TTC549 (cell line): ENCODE data around the gene SLC25A21.
A peak's percentile ranks its signal among the peaks of the same experiment; 100 is the strongest.
"Not testable (repeated sequence)": the region's sequence is repeated elsewhere in the genome, so short reads cannot be mapped to it uniquely, and the experiment has no call there.

Source experiments
- FAIRE-seq: peaks from 2 replicates; lab custom pipeline; 2012; peaks lifted over from hg19 to GRCh38; lab: Jason Lieb, UNC

Gene SLC25A21

DNA sequence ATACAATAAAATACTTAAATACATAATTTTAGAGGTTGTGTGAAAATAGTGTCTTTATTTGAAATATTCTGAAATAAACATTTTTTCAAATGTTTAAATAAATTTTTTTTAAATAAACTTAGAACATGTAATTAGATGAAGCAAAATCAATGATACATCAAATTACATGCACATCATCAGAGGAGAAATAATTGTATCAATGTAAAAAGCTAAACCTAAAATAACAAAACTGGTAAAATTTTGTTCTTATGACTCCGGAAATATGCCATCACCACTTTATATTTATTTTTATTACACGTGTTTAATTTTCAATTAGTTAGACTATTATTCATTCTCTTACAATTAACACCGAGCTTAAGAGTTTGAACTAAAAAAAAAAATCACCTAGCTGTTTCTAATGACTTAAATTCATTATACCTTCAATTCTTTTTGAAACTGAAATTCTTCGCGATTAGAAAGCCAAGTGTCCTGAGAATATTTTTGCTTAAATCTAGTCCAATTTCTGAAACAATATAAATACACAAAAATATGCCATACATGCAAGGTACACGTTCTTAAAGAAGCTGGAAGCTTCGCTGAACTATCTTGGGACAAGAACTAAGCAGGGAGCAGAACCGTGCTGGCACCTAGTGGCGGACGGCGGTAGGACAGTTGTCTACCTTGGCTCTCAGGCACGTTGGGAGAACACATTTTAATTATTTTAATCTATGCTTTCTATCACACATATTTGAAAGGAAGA, 230.5 kb downstream of the SLC25A21 start:
- FAIRE-seq, result peak; percentile 87

GRCh38 chr14:36940476-36940875, 231.9 kb downstream of the SLC25A21 start:
- FAIRE-seq, result no peak

DNA sequence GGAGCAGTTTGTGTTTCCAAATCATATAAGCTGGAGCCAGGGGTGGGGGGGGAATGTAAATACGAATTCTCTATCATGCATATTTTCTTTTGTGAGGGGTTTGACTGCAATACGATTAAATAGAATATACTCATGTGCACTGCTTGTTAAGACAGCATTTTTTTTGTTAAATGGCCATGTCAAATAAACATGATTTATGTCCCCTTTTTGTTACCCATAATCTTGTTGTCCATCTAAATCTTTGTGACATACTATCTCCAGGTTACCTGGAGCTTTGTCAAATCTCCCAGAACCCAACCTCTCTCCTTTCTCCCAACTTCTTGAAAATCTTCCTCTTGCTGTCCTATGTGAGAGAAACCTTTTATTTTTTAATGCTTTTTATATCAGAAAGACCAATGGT, 233.1 kb downstream of the SLC25A21 start:
- FAIRE-seq, result no peak

- FAIRE-seq, result no peak
Measured at GRCh38 chr14:36938678-36939077, 233.7 kb downstream of the SLC25A21 start.

GRCh38 chr14:36935976-36936678, 236.3 kb downstream of the SLC25A21 start:
- no peak for FAIRE-seq

GRCh38 chr14:36934304-36934703, 238.1 kb downstream of the SLC25A21 start:
- FAIRE-seq, result no peak

- no peak for FAIRE-seq
Measured at GRCh38 chr14:36931791-36932190, 240.6 kb downstream of the SLC25A21 start.

DNA sequence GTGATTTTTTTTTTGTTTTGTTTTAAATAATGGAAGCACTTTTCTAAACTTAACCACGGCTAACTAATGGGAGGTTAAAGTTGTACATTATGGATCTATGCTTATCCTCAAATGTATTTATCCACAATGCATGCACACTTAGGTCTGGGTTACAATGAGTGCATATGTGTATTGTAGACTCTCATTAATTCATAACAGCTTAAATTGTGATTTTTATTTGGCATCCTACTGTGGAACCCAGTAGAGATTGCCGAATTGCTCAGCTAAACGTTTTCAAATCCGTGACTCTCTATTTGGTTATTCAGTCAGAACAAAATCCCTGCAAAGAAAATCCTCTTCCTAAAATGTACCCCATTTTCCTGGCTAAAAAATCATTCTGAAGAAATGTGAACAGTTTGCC, 244.0 kb downstream of the SLC25A21 start:
- no peak for FAIRE-seq

DNA sequence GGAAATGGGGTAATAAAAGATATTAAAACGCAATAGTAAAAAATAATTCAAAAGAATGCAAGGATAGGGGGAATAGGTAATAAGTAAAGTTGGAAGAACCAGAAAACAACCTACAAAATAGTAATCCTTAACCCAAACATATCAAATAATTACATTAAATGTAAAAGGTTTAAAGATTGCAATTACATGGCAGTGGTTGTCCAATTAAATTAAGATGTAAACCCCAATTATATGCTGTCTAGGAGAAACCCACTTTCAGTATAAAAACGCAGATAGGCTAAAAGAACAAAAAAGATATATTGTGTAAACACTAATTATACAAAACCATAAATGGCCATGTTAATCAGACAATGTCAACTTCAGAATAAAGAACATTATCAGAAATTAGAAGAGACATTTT, 247.3 kb downstream of the SLC25A21 start:
- no peak for FAIRE-seq

DNA sequence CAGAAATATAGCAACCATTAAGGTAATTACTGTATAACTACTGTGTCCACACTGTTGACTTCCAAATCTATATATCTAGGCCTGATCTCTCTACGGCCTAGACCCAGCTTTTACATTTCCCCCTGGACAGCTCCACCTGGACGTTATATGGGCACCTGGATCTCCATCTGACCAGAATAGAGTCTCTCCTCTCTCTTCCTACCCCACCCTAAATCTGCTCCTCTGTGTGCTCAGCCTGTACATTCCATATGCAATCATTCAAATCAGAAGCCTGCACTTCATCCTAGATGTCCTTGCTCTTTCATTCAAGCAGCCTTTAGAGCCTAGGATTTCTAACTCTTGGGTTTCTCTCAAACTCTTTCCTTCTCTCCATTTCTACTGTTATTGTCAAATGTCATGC, 255.7 kb downstream of the SLC25A21 start:
- no peak for FAIRE-seq

- FAIRE-seq, result no peak
Measured at GRCh38 chr14:36915081-36915480, 257.3 kb downstream of the SLC25A21 start.

DNA sequence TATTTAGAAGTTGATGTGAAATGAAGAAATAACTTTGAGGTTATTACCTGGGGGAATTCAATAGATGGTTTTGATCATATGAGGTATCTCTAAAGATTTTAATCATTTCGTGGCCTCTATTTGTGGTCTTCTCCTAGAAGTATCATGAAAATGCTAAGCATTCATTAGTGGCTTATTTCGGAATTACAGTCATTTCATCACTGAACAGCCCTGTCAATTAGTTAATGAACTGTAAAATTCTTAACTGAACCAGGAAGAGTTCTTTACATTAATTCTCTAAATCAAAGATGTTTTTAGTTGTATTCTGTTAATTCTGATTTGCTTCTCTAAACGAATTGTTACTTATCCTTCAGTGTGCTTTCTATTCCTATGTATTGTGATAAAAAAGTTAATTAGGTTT, 261.8 kb downstream of the SLC25A21 start:
- no peak for FAIRE-seq

DNA sequence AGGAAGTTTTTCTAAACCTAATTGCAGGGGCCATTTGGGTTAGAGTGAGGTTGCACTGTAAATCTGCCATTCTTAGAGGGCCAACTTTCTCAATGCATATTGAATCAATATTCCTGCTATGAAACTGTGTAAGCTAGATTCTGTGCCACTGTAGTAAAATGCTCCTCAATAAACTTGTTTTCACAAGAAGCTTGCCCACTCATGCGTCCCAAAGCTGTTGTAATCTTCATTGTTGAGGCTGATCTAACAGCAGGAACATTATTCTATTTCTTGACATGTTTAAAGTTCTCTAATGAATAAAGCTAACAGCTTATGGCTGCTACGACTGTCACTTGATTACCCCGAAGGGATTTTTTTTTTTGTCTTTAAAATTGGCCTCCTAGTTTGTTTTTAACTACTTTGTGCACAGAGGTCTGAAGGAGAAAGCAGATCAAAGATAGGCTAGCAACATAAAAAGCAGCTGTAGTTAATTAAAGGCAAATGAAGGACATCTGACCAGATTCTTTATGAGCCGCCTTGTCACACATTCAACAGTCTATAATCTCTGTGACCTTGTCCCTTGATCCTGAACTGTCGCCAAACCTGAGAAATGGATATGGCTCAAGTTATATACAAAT, 267.0 kb downstream of the SLC25A21 start:
- FAIRE-seq, result no peak

DNA sequence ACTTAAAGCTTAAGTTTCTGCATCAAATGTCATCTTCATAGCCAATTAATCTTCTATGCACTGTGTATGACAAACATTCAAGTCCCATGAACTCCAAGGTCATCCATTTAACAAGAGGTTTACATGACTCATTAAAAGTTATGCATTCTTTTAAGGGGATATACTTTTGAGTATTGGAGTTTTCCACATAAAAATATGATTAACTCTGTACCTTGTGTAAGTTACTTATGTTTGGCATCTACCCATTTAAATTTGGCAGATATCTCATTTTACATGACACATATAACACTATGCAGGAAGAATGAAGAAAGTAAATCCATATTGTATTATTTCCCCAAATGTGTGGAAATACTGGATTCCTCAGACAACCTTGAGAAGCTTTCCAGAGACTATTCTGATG, 270.5 kb downstream of the SLC25A21 start:
- no peak for FAIRE-seq

GRCh38 chr14:36900846-36901245, 271.6 kb downstream of the SLC25A21 start:
- FAIRE-seq, result no peak

DNA sequence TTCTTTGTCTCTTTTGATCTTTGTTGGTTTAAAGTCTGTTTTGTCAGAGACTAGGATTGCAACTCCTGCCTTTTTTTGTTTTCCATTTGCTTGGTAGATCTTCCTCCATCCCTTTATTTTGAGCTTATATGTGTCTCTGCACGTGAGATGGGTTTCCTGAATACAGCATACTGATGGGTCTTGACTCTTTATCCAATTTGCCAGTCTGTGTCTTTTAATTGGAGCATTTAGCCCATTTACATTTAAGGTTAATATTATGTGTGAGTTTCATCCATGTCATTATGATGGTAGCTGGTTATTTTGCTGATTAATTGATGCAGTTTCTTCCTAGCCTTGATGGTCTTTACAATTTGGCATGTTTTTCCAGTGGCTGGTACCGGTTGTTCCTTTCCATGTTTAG, 276.1 kb downstream of the SLC25A21 start:
- FAIRE-seq, result not testable (repeated sequence)

DNA sequence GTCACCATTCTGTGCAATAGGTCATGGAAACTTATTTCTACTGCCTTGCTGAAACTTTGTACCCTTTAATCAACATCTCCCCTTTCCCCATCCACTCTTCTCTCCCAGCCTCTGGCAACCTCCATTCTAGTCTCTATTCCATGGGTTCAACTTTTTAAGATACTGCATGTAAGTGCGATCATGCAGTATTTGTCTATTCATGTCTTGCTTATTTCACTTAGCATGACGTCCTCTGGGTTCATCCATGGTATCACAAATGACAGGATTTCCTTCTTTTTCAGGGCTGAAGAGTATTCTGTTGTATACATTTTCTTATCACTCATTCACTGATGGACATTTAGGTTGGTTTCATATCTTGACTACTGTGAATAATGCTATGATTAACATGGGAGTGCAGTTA, 288.4 kb downstream of the SLC25A21 start:
- no peak for FAIRE-seq

- no peak for FAIRE-seq
Measured at GRCh38 chr14:36880276-36880675, 292.1 kb downstream of the SLC25A21 start.

DNA sequence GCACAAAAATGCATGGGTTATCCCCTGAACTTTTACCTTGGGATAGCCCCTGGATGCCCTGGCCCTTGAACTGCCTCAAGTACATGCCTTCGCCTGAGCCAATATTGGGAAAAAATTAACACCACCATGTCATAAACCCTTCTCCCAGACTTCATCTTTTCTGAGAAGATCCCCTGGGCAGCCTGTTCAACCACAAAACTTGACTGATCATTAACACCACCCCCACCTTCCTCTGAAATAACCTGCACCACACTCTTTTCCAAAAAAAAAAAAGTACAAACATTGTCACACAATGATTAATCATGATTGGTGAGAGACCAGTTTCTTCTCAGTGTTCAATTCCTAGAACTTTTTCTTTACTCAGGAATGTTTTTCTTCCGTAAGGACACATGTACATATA, 292.8 kb downstream of the SLC25A21 start:
- FAIRE-seq, result no peak

GRCh38 chr14:36874396-36875138, 297.8 kb downstream of the SLC25A21 start:
- no peak for FAIRE-seq

DNA sequence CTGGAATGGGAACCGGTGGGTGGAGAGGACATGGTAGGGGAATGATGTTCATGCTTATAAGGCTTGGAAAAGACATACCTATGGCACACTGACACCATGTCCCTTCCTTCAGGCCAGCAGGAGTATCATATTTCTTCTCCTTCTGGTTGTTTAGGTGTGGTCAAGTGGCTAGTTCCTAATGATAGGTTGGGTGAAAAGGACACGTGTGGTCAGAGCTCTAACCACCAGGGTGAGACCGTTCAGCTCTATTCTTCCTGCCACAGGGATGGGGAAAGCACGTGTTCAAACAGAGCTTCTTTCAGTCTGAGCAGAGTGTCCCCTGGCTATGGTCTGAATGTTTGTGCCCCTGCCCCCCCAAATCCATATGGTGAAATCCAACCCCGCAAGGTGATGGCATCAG, 301.6 kb downstream of the SLC25A21 start:
- FAIRE-seq, result no peak

GRCh38 chr14:36869125-36869524, 303.3 kb downstream of the SLC25A21 start:
- FAIRE-seq, result no peak

GRCh38 chr14:36866867-36867266, 305.5 kb downstream of the SLC25A21 start:
- no peak for FAIRE-seq
